ENCODE results near the gene MSLN. TPM values are rescaled to one million over a fixed set of nuclear protein-coding genes. Genes with fewer than 3 reads are reported as not detected.

MSLN gene
- total and polyA plus RNA-seq, 2 of the 8 experiments (the other 6 are each of a cell fraction or from before 2014, with no cell fraction given) = 0.28 to 0.50 TPM

DNA sequence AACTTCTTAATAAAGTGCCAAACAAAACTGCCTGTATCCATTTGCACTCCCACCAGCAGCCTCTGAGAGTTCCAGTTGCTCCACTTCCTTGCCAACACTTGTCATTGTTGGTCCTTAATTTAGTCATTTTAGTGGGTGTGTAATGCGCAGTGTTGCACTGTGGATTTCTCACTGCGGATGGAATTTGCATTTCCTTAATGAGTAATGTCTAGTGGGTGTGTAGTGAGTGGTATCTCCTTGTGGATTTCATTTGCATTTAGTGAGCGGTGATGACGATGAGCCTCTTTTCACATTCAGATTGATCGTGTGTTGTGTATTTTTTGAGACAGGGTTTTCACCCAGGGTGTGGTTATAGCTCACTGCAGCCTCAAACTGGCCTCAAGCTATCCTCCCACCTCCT lies 4.1 kb upstream of the MSLN start (continued):
- TF ChIP-seq CEBPB (IDR thresholded peaks at IDR 0.05; ENCODE audit: low read depth, low read length) (no peak), CHD7 (IDR thresholded peaks at IDR 0.05; ENCODE audit: insufficient replicate concordance, low read length) (no peak), TAF7 (optimal IDR thresholded peaks at IDR 0.05; ENCODE audit: borderline replicate concordance, low read depth, low read length) (no peak), RNF2 (IDR thresholded peaks at IDR 0.05; ENCODE audit: borderline replicate concordance, low read depth, low read length, missing control alignments, poor library complexity, severe bottlenecking) (no peak), JUND (IDR thresholded peaks at IDR 0.05; ENCODE audit: low read length) (no peak)
